ENCODE measurements around the gene PAX7.

DNA sequence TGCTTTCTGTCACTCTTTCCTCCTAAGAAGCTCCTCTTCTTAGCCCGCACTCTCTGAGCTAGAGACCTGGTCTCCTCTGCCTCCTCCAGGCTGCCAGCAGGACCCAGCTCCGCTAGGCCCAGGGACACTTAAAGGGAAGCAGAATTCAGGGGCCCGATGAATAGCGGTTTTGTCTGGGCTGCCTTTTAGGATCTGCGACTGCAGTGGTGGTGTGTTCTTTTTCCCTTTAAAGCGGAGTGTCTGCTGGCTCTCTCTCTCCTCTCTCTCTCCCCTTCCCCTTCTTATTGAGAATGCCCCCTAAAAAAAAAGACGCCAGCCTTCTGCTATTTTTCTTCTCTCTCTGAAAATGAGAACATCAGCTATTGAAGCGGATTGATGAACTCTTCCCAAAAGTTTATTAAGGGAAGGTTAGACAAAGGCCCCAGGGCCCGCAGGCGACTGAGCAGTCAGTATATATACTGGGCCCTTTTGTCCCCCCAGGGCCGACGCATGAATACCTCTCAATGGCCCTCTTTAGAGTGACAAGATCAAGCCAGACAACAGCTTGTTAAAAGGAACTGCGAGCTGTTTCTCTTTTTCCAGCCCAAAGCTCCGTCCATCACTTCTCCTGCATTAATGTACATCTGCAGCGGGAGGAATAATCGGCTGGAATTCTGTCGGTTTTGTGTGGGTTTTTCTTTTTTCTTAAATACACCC lies 27.0 kb downstream of the PAX7 start:
- TF ChIP-seq, protein P1, sequence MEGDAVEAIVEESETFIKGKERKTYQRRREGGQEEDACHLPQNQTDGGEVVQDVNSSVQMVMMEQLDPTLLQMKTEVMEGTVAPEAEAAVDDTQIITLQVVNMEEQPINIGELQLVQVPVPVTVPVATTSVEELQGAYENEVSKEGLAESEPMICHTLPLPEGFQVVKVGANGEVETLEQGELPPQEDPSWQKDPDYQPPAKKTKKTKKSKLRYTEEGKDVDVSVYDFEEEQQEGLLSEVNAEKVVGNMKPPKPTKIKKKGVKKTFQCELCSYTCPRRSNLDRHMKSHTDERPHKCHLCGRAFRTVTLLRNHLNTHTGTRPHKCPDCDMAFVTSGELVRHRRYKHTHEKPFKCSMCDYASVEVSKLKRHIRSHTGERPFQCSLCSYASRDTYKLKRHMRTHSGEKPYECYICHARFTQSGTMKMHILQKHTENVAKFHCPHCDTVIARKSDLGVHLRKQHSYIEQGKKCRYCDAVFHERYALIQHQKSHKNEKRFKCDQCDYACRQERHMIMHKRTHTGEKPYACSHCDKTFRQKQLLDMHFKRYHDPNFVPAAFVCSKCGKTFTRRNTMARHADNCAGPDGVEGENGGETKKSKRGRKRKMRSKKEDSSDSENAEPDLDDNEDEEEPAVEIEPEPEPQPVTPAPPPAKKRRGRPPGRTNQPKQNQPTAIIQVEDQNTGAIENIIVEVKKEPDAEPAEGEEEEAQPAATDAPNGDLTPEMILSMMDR (IDR thresholded peaks at IDR 0.05), result no peak
- TF ChIP-seq POLR2A (IDR thresholded peaks at IDR 0.05), result no peak
